ENCODE results near the gene GLTPD2.

DNA sequence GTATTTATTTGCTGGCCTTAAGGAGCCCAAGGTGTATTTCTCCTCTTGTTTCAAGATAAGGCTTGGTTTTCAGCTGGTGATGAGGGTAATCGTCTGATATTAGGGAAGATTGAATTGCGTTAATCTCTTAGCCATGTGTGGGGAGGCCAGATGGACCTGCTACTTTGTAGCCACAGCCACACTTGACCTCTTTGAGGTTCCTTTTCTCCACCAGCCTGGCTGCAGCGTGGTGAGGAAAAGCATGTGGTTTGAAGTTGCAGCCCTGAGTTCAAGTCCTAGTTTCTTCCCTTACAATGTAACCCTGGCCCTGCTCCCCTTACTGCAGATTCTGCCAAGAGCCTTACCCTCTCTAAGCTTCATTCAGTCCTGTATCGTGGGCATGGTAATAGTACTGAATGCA is 47.5 kb downstream of the GLTPD2 start:
- TF ChIP-seq POLR2A (IDR thresholded peaks at IDR 0.05; ENCODE audit: low read length): no peak
- no peak for TF ChIP-seq GATA1 (IDR thresholded peaks at IDR 0.05; ENCODE audit: low read depth, low read length)

Data from erythroblast (primary cell).